GM12878 (cell line): ENCODE measurements around the gene THADA. TPM values are rescaled to one million over a fixed set of nuclear protein-coding genes. Genes with fewer than 3 reads are reported as not detected.

Experiments
- BACH1 ChIP-seq: fragments of 450-650 bp; IDR thresholded peaks from 2 replicates; pipeline ENCODE4 v1.6.1; 2017; ENCODE audit warnings: mild to moderate bottlenecking, borderline replicate concordance
- CHD1 ChIP-seq: IDR thresholded peaks from 2 replicates; pipeline ENCODE4 v1.6.1; 2012; ENCODE audit warnings: low read depth, low read length, improper control_type of control experiment
- EGR1 ChIP-seq, 2 experiments: IDR thresholded peaks; 1 replicate in 1 of 2; 2 replicates in 1 of 2; pipeline ENCODE4 v1.6.1; 2011 to 2012; ENCODE audit warnings: low read depth in 2 of 2, low read length in 2 of 2, borderline replicate concordance in 1 of 2, mild to moderate bottlenecking in 1 of 2, moderate library complexity in 1 of 2
- HCFC1 ChIP-seq: fragments of 150-350 bp; IDR thresholded peaks from 2 replicates; pipeline ENCODE4 v1.6.1; 2014; ENCODE audit warnings: low read length
- HDGF ChIP-seq: fragments of 450-650 bp; IDR thresholded peaks from 2 replicates; pipeline ENCODE4 v1.6.1; 2016; ENCODE audit warnings: antibody characterized with exemption
- IKZF1 ChIP-seq: fragments of 450-650 bp; conservative IDR thresholded peaks from 2 replicates; pipeline ENCODE4 v1.6.1; 2017; ENCODE audit warnings: antibody characterized with exemption, mild to moderate bottlenecking
- KAT2A ChIP-seq: conservative IDR thresholded peaks from 2 replicates; pipeline ENCODE4 v1.6.1; 2011; ENCODE audit warnings: low read depth, low read length; ENCODE audit not compliant: control insufficient read depth
- LARP7 ChIP-seq: fragments of 450-650 bp; IDR thresholded peaks from 2 replicates; pipeline ENCODE4 v1.6.1; 2017; ENCODE audit warnings: mild to moderate bottlenecking
- RAD21 ChIP-seq: IDR thresholded peaks from 2 replicates; pipeline ENCODE4 v1.6.1; 2011; ENCODE audit warnings: mild to moderate bottlenecking, low read depth, low read length, moderate library complexity; ENCODE audit not compliant: insufficient read depth
- SIN3A ChIP-seq: IDR thresholded peaks from 2 replicates; pipeline ENCODE4 v1.6.1; 2012; ENCODE audit warnings: low read depth, low read length, improper control_type of control experiment
- TCF12 ChIP-seq: IDR thresholded peaks from 2 replicates; pipeline ENCODE4 v1.6.1; 2011; ENCODE audit warnings: low read depth, mild to moderate bottlenecking, low read length
- WRNIP1 ChIP-seq: IDR thresholded peaks from 2 replicates; pipeline ENCODE4 v1.6.1; 2011; ENCODE audit warnings: low read depth, low read length, improper control_type of control experiment, borderline replicate concordance
- YY1 ChIP-seq: IDR thresholded peaks from 2 replicates; pipeline ENCODE4 v1.6.1; 2011; ENCODE audit warnings: low read depth, mild to moderate bottlenecking, low read length
- ZNF24 ChIP-seq: fragments of 450-650 bp; IDR thresholded peaks from 2 replicates; pipeline ENCODE4 v1.6.1; 2017; ENCODE audit warnings: antibody characterized with exemption, mild to moderate bottlenecking
- ZNF274 ChIP-seq: IDR thresholded peaks from one replicate; pipeline ENCODE4 v1.8.0; 2011; ENCODE audit not compliant: insufficient read length, insufficient read depth
- ZNF687 ChIP-seq: fragments of 450-650 bp; IDR thresholded peaks from 2 replicates; pipeline ENCODE4 v1.6.1; 2017; ENCODE audit warnings: mild to moderate bottlenecking, moderate library complexity
- ZSCAN29 ChIP-seq: fragments of 450-650 bp; IDR thresholded peaks from 2 replicates; pipeline ENCODE4 v1.6.1; 2017; ENCODE audit warnings: mild to moderate bottlenecking, moderate library complexity
- ZZZ3 ChIP-seq: IDR thresholded peaks from 2 replicates; pipeline ENCODE4 v1.6.1; 2011; ENCODE audit warnings: low read depth; ENCODE audit not compliant: control insufficient read depth, insufficient read length
- polyA plus RNA-seq, 11 experiments: library from polyadenylated mRNA; depleted of rRNA in 4 of 11; unstranded in 6 of 11; stranded (reverse) in 5 of 11; fragments of >200 nt; fragmentation: Nextera tagmentation in 4 of 11; fragmentation: Illumina TruSeq in 1 of 11; extraction: Ambion mirVana in 4 of 11; extraction: Trizol in 1 of 11; gene quantifications; 1 replicate in 1 of 11; 2 replicates in 10 of 11; pipeline versions ENCODE4 v1.2.1 to v1.2.3, GENCODE V29; 2011 to 2016; ENCODE audit warnings: inconsistent platforms in 2 of 11, missing spikeins in 2 of 11, low read depth in 1 of 11
- total RNA-seq, 4 experiments: library from RNA; depleted of rRNA in 3 of 4; stranded (reverse); fragments of >200 nt in 3 of 4; fragmentation: Illumina TruSeq in 1 of 4; extraction: Trizol in 1 of 4; gene quantifications; 2 replicates each; pipeline versions ENCODE4 v1.2.1 to v1.2.3, GENCODE V29; 2013 to 2021
- TF ChIP-seq, protein P1 (sequence below): fragments of 450-650 bp; IDR thresholded peaks from 2 replicates; pipeline ENCODE4 v1.6.1; 2016; ENCODE audit warnings: mild to moderate bottlenecking, moderate library complexity, borderline replicate concordance
- TF ChIP-seq, protein P2 (sequence below): fragments of 450-650 bp; IDR thresholded peaks from 2 replicates; pipeline ENCODE4 v1.6.1; 2016; ENCODE audit warnings: mild to moderate bottlenecking

THADA gene
- total and polyA plus RNA-seq, 10 of the 15 experiments (the other 5 are each of a cell fraction or from before 2014, with no cell fraction given), result 14.6 to 33.2 (median 23.2) TPM

GRCh38 chr2:43387092-43388062 lies 208.5 kb downstream of the THADA start (continued):
- TF ChIP-seq ZNF687, result peak; percentile 32; the same call in 1 of the 2 replicates
- peak; percentile 98 for TF ChIP-seq IKZF1
- TF ChIP-seq BACH1, result peak; percentile 17; the same call in 1 of the 2 replicates
- TF ChIP-seq YY1, result no peak
- TF ChIP-seq LARP7, result no peak
- TF ChIP-seq KAT2A, result no peak
- TF ChIP-seq, protein P1, sequence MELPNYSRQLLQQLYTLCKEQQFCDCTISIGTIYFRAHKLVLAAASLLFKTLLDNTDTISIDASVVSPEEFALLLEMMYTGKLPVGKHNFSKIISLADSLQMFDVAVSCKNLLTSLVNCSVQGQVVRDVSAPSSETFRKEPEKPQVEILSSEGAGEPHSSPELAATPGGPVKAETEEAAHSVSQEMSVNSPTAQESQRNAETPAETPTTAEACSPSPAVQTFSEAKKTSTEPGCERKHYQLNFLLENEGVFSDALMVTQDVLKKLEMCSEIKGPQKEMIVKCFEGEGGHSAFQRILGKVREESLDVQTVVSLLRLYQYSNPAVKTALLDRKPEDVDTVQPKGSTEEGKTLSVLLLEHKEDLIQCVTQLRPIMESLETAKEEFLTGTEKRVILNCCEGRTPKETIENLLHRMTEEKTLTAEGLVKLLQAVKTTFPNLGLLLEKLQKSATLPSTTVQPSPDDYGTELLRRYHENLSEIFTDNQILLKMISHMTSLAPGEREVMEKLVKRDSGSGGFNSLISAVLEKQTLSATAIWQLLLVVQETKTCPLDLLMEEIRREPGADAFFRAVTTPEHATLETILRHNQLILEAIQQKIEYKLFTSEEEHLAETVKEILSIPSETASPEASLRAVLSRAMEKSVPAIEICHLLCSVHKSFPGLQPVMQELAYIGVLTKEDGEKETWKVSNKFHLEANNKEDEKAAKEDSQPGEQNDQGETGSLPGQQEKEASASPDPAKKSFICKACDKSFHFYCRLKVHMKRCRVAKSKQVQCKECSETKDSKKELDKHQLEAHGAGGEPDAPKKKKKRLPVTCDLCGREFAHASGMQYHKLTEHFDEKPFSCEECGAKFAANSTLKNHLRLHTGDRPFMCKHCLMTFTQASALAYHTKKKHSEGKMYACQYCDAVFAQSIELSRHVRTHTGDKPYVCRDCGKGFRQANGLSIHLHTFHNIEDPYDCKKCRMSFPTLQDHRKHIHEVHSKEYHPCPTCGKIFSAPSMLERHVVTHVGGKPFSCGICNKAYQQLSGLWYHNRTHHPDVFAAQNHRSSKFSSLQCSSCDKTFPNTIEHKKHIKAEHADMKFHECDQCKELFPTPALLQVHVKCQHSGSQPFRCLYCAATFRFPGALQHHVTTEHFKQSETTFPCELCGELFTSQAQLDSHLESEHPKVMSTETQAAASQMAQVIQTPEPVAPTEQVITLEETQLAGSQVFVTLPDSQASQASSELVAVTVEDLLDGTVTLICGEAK, result 0 out of 2 replicates have a peak, but pooled peaks have one; percentile 10
- TF ChIP-seq CHD1, result no peak
- TF ChIP-seq EGR1 (IDR thresholded peaks at IDR 0.05; ENCODE audit: borderline replicate concordance in 1 of 2, low read depth in 2 of 2, low read length in 2 of 2), result no peak
- no peak for TF ChIP-seq SIN3A
- no peak for TF ChIP-seq ZZZ3
- TF ChIP-seq WRNIP1, result no peak
- no peak for TF ChIP-seq ZNF274
- no peak for TF ChIP-seq ZSCAN29
- TF ChIP-seq, protein P2, sequence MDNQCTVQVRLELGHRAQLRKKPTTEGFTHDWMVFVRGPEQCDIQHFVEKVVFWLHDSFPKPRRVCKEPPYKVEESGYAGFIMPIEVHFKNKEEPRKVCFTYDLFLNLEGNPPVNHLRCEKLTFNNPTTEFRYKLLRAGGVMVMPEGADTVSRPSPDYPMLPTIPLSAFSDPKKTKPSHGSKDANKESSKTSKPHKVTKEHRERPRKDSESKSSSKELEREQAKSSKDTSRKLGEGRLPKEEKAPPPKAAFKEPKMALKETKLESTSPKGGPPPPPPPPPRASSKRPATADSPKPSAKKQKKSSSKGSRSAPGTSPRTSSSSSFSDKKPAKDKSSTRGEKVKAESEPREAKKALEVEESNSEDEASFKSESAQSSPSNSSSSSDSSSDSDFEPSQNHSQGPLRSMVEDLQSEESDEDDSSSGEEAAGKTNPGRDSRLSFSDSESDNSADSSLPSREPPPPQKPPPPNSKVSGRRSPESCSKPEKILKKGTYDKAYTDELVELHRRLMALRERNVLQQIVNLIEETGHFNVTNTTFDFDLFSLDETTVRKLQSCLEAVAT, result peak; percentile 61; the same call in 1 of the 2 replicates
- no peak for TF ChIP-seq HDGF
- 0 out of 2 replicates have a peak, but pooled peaks have one; percentile 17 for TF ChIP-seq TCF12
- TF ChIP-seq ZNF24, result peak; percentile 63; the same call in 1 of the 2 replicates
- TF ChIP-seq HCFC1, result no peak
- no peak for TF ChIP-seq RAD21
